Nephron progenitor cell (in vitro differentiated cells): ENCODE data around the gene PREX1.

Experiments
- DNase-seq: peaks from one replicate; pipeline ENCODE4 v3.0.0; 2021
- H3K27ac Mint-ChIP-seq: 2 replicates; pipeline ENCODE4 v1.8.0; 2021; ENCODE audit warnings: mild to moderate bottlenecking, moderate library complexity, mixed read lengths
- H3K27me3 Mint-ChIP-seq: 2 replicates; pipeline ENCODE4 v1.8.0; 2021; ENCODE audit warnings: mild to moderate bottlenecking, low read depth, mixed read lengths; ENCODE audit not compliant: poor library complexity
- H3K36me3 Mint-ChIP-seq: 2 replicates; pipeline ENCODE4 v1.8.0; 2021; ENCODE audit warnings: low read depth, mixed read lengths
- H3K4me1 Mint-ChIP-seq: 2 replicates; pipeline ENCODE4 v1.8.0; 2021; ENCODE audit warnings: mixed read lengths
- H3K4me3 Mint-ChIP-seq: 2 replicates; pipeline ENCODE4 v1.8.0; 2021; ENCODE audit warnings: mild to moderate bottlenecking, moderate library complexity, mixed read lengths
- H3K9me3 Mint-ChIP-seq: 2 replicates; pipeline ENCODE4 v1.8.0; 2021; ENCODE audit warnings: mild to moderate bottlenecking, moderate library complexity, mixed read lengths
- CTCF ChIP-seq: fragments of 200-600 bp; sonication (generic); IDR thresholded peaks from 2 replicates; pipeline ENCODE4 v1.5.0; 2021; ENCODE audit warnings: antibody characterized with exemption

PREX1 gene

GRCh38 chr20:48703107-48703506, 124.7 kb downstream of the PREX1 start:
- H3K9me3 Mint-ChIP-seq: no peaks in the 10 kb centered on the region
- H3K27ac Mint-ChIP-seq: no peak overlapping the region
- H3K4me3 Mint-ChIP-seq: no peak overlapping the region
- H3K27me3 Mint-ChIP-seq: no peaks in the 10 kb centered on the region
- H3K36me3 Mint-ChIP-seq: no peaks in the 10 kb centered on the region
- no peak for DNase-seq
- no peak for TF ChIP-seq CTCF
- H3K4me1 Mint-ChIP-seq: peaks cover 14% of the 10 kb centered on the region

- TF ChIP-seq CTCF: no peak
- H3K4me1 Mint-ChIP-seq: peaks cover 14% of the 10 kb centered on the region
- no peak overlapping the region for H3K27ac Mint-ChIP-seq
- H3K27me3 Mint-ChIP-seq: no peaks in the 10 kb centered on the region
- no peak for DNase-seq
- H3K9me3 Mint-ChIP-seq: no peaks in the 10 kb centered on the region
- no peaks in the 10 kb centered on the region for H3K36me3 Mint-ChIP-seq
- H3K4me3 Mint-ChIP-seq: no peak overlapping the region
These were observed 125.3 kb downstream of the PREX1 start for GRCh38 chr20:48702455-48702913.

GRCh38 chr20:48701702-48702101, 126.1 kb downstream of the PREX1 start:
- no peaks in the 10 kb centered on the region for H3K27me3 Mint-ChIP-seq
- H3K4me1 Mint-ChIP-seq: peaks cover 14% of the 10 kb centered on the region
- no peaks in the 10 kb centered on the region for H3K36me3 Mint-ChIP-seq
- no peak for DNase-seq
- H3K4me3 Mint-ChIP-seq: no peak overlapping the region
- H3K27ac Mint-ChIP-seq: no peak overlapping the region
- no peak for TF ChIP-seq CTCF
- no peaks in the 10 kb centered on the region for H3K9me3 Mint-ChIP-seq

GRCh38 chr20:48698507-48699267, 129.1 kb downstream of the PREX1 start:
- H3K36me3 Mint-ChIP-seq: peaks cover 6% of the 10 kb centered on the region
- TF ChIP-seq CTCF: no peak
- H3K27me3 Mint-ChIP-seq: no peaks in the 10 kb centered on the region
- no peak for DNase-seq
- no peak overlapping the region for H3K4me3 Mint-ChIP-seq
- no peak overlapping the region for H3K27ac Mint-ChIP-seq
- peaks cover 8% of the 10 kb centered on the region for H3K4me1 Mint-ChIP-seq
- H3K9me3 Mint-ChIP-seq: no peaks in the 10 kb centered on the region

GRCh38 chr20:48697845-48698491, 129.8 kb downstream of the PREX1 start:
- no peak overlapping the region for H3K4me3 Mint-ChIP-seq
- H3K9me3 Mint-ChIP-seq: no peaks in the 10 kb centered on the region
- H3K36me3 Mint-ChIP-seq: peaks cover 6% of the 10 kb centered on the region
- H3K27ac Mint-ChIP-seq: no peak overlapping the region
- H3K27me3 Mint-ChIP-seq: no peaks in the 10 kb centered on the region
- H3K4me1 Mint-ChIP-seq: peaks cover 8% of the 10 kb centered on the region
- no peak for DNase-seq
- TF ChIP-seq CTCF: no peak
